NOMO-1 treated with dmso at 0.1 percent for 144 hours (cell line): ENCODE results near the gene AP3B1.
"Not testable (repeated sequence)": the region's sequence is repeated elsewhere in the genome, so short reads cannot be mapped to it uniquely, and the experiment has no call there.

Experiments used
- DNase-seq: peaks from one replicate; lab custom pipeline; 2025; ENCODE audit not compliant: unreplicated experiment; lab: John Stamatoyannopoulos, UW

Gene AP3B1

GRCh38 chr5:78170335-78170734 is 124.2 kb downstream of the AP3B1 start:
- DNase-seq: not testable (repeated sequence)

GRCh38 chr5:78162253-78162862 is 132.1 kb downstream of the AP3B1 start:
- no peak for DNase-seq

DNA sequence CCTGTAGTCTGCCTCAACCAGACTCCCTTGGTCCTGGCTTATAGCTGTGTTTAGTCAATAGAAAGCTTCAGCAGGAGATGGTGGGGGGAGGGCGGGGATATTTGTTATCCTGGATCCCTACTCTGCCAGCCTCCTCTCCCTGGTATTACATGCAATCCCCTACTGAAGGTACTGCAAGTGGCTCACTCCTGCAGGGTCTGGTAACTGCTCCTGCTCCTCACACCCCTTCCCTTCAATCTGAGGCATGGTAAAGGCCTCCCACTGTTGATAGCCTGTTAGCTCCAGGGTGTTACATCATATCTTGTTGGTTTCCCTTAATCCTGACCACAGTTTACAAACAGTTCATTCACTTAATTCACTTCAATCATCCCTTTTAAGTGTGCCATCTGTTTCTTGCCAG is 137.5 kb downstream of the AP3B1 start:
- DNase-seq: no peak

DNA sequence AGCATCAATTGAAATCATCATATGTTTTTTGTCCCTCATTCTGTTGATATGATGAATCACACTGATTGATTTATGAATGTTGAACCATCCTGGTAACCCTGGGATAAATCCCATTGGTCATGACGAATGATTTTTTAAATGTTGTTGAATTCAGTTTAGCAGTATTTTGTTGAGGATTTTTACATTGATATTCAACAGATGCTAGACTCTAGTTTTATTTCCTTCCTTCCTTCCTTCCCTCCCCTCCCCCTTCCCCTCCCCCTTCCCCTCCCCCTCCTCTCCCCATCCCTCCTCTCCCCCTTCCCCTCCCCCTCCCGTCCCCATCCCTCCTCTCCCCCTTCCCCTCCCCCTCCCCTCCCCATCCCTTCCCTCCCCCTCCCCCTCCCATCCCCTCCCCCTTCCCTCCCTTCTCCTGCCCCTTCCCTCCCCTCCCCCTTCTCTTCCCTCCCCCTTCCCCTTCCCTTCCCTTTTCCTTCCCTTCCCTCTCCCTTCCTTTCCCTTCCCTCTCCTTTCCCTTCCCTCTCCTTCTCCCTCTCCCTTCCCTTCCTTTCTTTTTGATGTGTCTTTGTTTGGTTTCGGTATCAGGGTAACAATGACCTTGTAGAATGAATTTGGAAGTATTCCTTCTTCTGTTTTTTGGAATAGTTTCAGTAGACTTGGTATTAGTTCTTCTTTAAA is 142.8 kb downstream of the AP3B1 start:
- no peak for DNase-seq

DNA sequence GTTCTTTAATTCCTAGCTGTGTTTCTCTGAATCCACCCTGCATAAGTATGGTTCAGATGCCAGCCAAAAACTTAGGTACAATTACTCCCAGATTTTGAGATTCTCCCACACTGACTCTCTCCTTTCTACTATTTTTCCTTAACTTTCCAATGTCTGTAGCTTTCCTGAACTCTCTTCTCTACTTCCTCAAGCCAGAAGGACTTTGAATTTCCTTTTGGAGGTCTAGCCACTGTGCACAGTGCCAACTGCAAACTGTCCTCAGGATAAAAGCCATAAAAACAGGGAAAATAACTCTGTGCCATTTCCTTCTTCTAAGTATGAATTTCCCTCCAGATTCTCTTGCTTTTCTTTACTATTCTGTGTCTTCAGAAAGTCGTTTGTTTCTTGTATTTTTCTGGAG is 157.2 kb downstream of the AP3B1 start:
- DNase-seq: no peak

- DNase-seq: no peak
Measured at GRCh38 chr5:78133423-78133822, 161.1 kb downstream of the AP3B1 start.

DNA sequence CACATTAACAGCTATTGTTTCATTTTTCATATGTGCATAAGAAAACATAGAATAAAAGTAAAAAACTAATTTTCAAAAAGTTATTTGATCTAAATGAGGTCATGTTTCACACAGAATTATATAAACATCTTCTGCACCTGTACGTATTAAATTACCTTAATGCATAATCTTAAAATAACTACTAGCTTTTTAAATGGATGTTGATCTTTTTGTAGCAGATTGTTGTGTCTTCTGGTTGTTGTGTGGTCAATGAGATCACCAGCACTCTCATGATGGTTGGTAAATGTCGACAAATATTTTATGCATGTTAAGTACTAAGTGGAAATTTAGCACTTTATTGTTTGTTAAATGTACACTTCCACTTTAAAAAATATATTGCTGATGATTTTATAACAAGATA is 162.0 kb downstream of the AP3B1 start:
- no peak for DNase-seq

GRCh38 chr5:78129597-78129996 is 164.9 kb downstream of the AP3B1 start:
- DNase-seq: no peak

DNA sequence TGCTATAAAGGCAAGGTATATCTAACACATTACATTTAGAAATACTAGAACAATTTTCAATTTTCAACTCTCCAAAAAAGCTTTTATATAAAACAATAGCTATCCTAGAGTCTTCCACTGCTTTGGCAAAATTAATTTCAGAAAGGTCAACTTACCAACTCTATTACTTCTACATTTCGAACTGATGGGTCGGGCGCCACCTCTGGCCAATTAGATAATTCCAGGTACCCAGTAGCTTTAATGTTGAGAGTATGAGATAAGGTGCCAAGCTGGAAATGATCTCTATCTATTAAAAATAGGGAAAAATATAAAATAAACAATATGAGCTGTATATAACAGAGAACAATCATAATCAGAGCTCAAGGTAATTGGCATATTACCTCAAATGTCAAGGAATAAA is 166.6 kb downstream of the AP3B1 start:
- DNase-seq: no peak

- no peak for DNase-seq
Measured at GRCh38 chr5:78126536-78126935, 168.0 kb downstream of the AP3B1 start.

DNA sequence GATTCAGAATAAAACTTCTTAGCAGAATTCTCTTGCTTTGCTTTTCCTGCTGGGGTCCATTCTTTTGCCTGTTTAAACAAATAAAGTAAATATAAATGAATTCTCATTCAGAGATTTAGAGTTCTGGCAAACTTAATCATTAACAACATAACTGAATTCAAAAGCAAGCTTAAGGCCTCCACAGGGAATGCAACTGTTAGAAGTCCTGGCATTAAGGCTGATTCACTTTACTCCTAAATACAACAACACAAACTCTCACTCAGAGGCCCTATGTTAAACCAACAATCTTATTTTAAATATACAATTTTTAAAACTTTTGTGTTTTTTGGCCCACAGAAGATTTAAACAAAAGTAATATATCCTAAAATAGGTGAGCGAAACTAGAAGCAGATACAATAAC is 178.3 kb downstream of the AP3B1 start:
- no peak for DNase-seq

- DNase-seq: peak; percentile 39
Measured at GRCh38 chr5:78113689-78114264, 180.7 kb downstream of the AP3B1 start.

GRCh38 chr5:78112931-78113330 is 181.6 kb downstream of the AP3B1 start:
- no peak for DNase-seq

DNA sequence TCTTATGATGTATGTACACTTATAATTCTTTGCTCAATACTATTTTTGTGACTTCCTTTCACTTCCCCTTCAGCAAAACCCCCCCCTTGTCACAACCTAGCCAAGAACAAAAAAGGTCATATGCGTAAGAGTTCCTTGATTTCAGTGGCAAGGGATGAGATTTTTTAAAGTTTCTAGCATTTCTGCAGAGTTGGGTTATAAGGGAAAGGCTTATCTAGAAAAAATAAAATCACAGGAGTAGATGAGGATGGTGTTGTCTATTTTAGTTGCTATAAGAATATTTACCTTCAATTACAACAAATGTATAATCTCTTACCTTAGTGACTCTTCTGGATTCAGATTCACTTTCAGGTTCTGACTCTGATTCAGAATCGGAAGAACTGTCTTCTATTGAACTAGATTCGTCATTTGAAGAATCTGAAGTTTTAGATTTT is 184.6 kb downstream of the AP3B1 start:
- peak; percentile 30 for DNase-seq

DNA sequence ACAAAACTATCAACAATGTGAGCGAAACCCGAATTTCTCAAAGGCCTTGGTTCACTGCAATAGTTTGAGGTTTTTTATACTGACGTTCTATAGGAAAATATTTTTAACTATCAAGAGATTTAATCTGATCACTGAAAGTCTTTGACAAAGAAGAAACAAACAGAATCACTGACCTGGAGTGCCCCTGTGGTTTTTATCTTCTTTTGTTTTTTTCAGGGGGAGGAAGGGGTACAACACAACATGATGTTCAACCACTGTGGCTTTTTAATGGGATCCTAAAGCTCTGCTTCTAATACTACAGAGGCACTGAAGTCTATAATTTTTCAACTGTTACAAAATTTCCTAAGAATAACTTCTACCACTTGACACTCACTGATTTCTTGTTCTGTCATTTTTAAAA is 185.9 kb downstream of the AP3B1 start:
- DNase-seq: no peak

GRCh38 chr5:78103232-78103918 is 191.1 kb downstream of the AP3B1 start:
- DNase-seq: no peak

DNA sequence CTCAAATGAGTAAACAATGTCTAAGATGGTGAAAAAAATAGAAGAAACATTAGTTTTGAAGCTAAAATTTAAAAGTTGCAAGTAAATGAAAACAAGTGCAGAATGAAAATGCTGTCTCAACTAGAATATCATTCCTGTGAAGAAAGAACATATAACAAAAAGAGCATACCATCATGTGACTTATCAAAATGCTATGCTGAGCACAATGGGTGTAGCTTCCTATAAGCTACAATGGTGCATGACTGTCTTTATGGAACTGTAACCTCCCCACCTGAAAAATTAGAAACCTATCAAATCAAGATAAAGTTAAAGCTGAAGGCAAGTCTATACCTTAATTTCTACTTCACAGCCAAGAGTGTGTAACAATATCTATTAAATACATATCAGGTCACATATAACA is 192.0 kb downstream of the AP3B1 start:
- DNase-seq: no peak

- no peak for DNase-seq
Measured at GRCh38 chr5:78095125-78095524, 199.4 kb downstream of the AP3B1 start.

DNA sequence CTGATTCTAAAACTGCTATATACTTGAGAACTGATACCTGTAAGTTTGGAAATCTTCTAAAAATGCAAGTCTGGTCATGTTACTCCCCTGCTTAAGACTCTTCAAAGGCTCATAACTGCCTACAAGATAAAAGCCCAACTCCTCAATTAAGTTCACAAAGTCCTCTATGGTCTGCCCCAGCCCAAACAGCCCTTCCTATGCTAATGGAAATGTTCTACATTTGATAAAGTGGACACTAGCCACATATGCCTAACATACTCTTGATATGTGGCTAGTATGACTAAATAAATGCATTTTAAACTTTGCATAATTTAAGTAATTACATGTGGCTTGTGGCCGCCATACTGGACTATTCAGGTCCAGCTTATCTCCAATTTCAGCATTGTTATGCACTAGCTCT is 204.5 kb downstream of the AP3B1 start:
- DNase-seq: no peak

- no peak for DNase-seq
Measured at GRCh38 chr5:78078858-78079257, 215.6 kb downstream of the AP3B1 start.

DNA sequence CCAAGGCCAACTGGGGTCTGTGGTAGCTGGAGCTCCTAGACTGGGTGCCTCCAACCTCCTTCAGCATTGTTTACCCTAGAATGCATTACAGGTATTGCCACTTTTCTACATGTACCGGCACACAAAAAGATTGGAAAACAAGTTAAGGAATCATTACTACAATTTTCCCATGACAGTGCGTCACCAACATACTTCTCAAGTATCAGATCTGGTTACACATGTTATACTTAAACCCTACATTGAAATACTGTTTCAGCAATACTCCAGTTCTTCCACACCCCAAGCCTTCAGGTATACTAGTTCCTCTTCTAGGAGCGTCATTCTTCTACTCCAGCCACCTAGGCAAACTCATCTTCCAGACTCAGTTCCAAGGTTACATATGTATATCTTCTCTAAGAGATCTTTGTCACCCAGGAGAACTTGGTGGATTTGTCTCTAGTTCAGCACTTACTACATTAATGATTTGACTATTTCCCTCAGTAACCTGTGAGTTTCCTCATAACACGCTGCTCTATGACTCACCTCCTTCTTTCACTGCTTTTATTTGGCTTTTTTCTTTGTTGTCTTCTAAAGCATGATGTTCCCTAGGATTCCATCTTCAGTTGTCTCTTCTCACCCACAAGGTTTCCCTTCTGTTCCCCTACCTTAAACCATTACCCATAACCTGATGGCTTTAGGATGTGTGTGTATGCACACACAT is 217.0 kb downstream of the AP3B1 start:
- DNase-seq: no peak
